GM12878 (cell line): ENCODE measurements around the gene PODXL2. TPM values are rescaled to one million over a fixed set of nuclear protein-coding genes. Genes with fewer than 3 reads are reported as not detected.

Experiments used
- ATAC-seq: fragments of 200-7000 bp; cut with Tn5 transposase; 3 replicates; pipeline ENCODE4 v1.9.1; 2020; ENCODE audit warnings: mild to moderate bottlenecking, moderate library complexity
- BruUV-seq: library from RNA; stranded (reverse); fragments of 400-500 nt; replicated peaks from 2 replicates; lab custom pipeline; 2021; lab: Mats Ljungman, UMichigan
- CTCF ChIA-PET: fragments of 300-600 bp; sonication (Branson Sonifier 250); formaldehyde crosslinking; extraction: SDS; loops from one replicate; lab custom pipeline; 2021; ENCODE audit warnings: inconsistent platforms; lab: Yijun Ruan, JAX
- POLR2A ChIA-PET: fragments of 350-600 bp; formaldehyde crosslinking; extraction: SDS; loops from one replicate; lab custom pipeline; 2021; ENCODE audit warnings: inconsistent platforms; lab: Charles Lee
- RAD21 ChIA-PET: fragments of 300-600 bp; sonication (Branson Sonifier 250); formaldehyde crosslinking; loops from one replicate; lab custom pipeline; 2023; ENCODE audit warnings: antibody characterized with exemption; ENCODE audit not compliant: unreplicated experiment; lab: Charles Lee
- SMC1A ChIA-PET: fragments of 300-600 bp; sonication (Branson Sonifier 250); formaldehyde crosslinking; loops from one replicate; lab custom pipeline; 2023; ENCODE audit not compliant: unreplicated experiment, uncharacterized antibody; lab: Charles Lee
- DNase-seq: peaks from one replicate; pipeline ENCODE4 v3.0.0-alpha.2; 2011; ENCODE audit warnings: low read depth, low spot score
- FAIRE-seq: peaks from 3 replicates; lab custom pipeline; 2011; peaks lifted over from hg19 to GRCh38; lab: Jason Lieb, UNC
- H2AFZ ChIP-seq: 2 replicates; pipeline ENCODE4 v1.6.0; 2011; ENCODE audit warnings: low read depth, low read length, control low read depth; ENCODE audit not compliant: control insufficient read depth
- H3K27ac ChIP-seq: 2 replicates; pipeline ENCODE4 v1.5.1; 2011; ENCODE audit warnings: control low read depth; ENCODE audit not compliant: control insufficient read depth, insufficient read depth
- H3K27me3 ChIP-seq, 2 experiments: replicated peaks in 1 of 2; 2 replicates each; pipeline versions ENCODE4 v1.6.0 to v1.6.1; 2011; ENCODE audit warnings: low read length in 1 of 2; ENCODE audit not compliant: control insufficient read depth in 2 of 2, insufficient read depth in 2 of 2
- H3K36me3 ChIP-seq, 2 experiments: 2 replicates each; pipeline ENCODE4 v1.5.1; 2011; ENCODE audit warnings: low read length in 1 of 2; ENCODE audit not compliant: control insufficient read depth in 2 of 2, insufficient read depth in 2 of 2
- H3K4me1 ChIP-seq: 2 replicates; pipeline ENCODE4 v1.6.1; 2011; ENCODE audit warnings: mild to moderate bottlenecking, low read length, moderate library complexity, mixed read lengths; ENCODE audit not compliant: control insufficient read depth, insufficient read depth
- H3K4me2 ChIP-seq: 2 replicates; pipeline ENCODE4 v1.6.0; 2011; ENCODE audit warnings: control low read depth; ENCODE audit not compliant: control insufficient read depth, insufficient read depth
- H3K4me3 ChIP-seq: fragments of 200-600 bp; sonication (generic); 2 replicates; pipeline ENCODE4 v1.5.1; 2016
- H3K79me2 ChIP-seq: 2 replicates; pipeline ENCODE4 v1.6.0; 2011; ENCODE audit warnings: low read length; ENCODE audit not compliant: control insufficient read depth, insufficient read depth
- H3K9ac ChIP-seq: 2 replicates; pipeline ENCODE4 v1.8.0; 2011; ENCODE audit warnings: low read length, control low read depth, mixed read lengths; ENCODE audit not compliant: control insufficient read depth, insufficient read depth
- H3K9me3 ChIP-seq: replicated peaks from 3 replicates; pipeline ENCODE4 v1.5.1; 2011; ENCODE audit warnings: mild to moderate bottlenecking, low read length; ENCODE audit not compliant: control insufficient read depth, insufficient read depth
- H4K20me1 ChIP-seq: 2 replicates; pipeline ENCODE4 v1.6.0; 2011; ENCODE audit not compliant: control insufficient read depth, insufficient read depth
- ASH2L ChIP-seq: fragments of 300-600, 200-600 bp; sonication (generic); IDR thresholded peaks from 2 replicates; pipeline ENCODE4 v1.6.1; 2017; ENCODE audit warnings: low read depth, mild to moderate bottlenecking, borderline replicate concordance
- BCLAF1 ChIP-seq: fragments of 450-650 bp; IDR thresholded peaks from 2 replicates; pipeline ENCODE4 v1.6.1; 2017; ENCODE audit warnings: antibody characterized with exemption, mild to moderate bottlenecking, moderate library complexity
- CREB1 ChIP-seq: IDR thresholded peaks from 2 replicates; pipeline ENCODE4 v1.6.1; 2012; ENCODE audit warnings: low read depth, mild to moderate bottlenecking, inconsistent platforms
- EGR1 ChIP-seq, 2 experiments: IDR thresholded peaks; 1 replicate in 1 of 2; 2 replicates in 1 of 2; pipeline ENCODE4 v1.6.1; 2011 to 2012; ENCODE audit warnings: low read depth in 2 of 2, low read length in 2 of 2, borderline replicate concordance in 1 of 2, mild to moderate bottlenecking in 1 of 2, moderate library complexity in 1 of 2
- GABPA ChIP-seq: IDR thresholded peaks from 2 replicates; pipeline ENCODE4 v1.6.1; 2014; ENCODE audit warnings: antibody characterized with exemption, low read depth, mild to moderate bottlenecking, inconsistent platforms
- NR2C2 ChIP-seq: IDR thresholded peaks from 2 replicates; pipeline ENCODE4 v1.6.1; 2011; ENCODE audit warnings: borderline replicate concordance, low read depth; ENCODE audit not compliant: control insufficient read depth, insufficient read length
- POLR2A ChIP-seq: IDR thresholded peaks from 2 replicates; pipeline ENCODE4 v1.6.1; 2011; ENCODE audit warnings: low read depth, mild to moderate bottlenecking, low read length
- USF2 ChIP-seq: IDR thresholded peaks from 2 replicates; pipeline ENCODE4 v1.6.1; 2011; ENCODE audit warnings: low read depth, low read length, improper control_type of control experiment, borderline replicate concordance
- WGBS: methylation state at CpG from one replicate; pipeline ENCODE4 v1.1.6; 2016; ENCODE audit warnings: low lambda C conversion rate; ENCODE audit not compliant: insufficient replicate concordance, insufficient coverage; ENCODE audit errors: missing lambda C conversion rate; 5-methylcytosine and 5-hydroxymethylcytosine counted together
- in situ Hi-C: fragments of 300-500 bp; cut with MboI; formaldehyde crosslinking; loops from 9 replicates; pipeline ENCODE4 v1.14.3; 2018; ENCODE audit warnings: mixed read lengths
- intact Hi-C: fragments of 100-400 bp; cut with micrococcal nuclease; formaldehyde crosslinking; loops from one replicate; pipeline ENCODE4 v1.14.2; 2022; ENCODE audit not compliant: unreplicated experiment
- polyA plus RNA-seq, 11 experiments: library from polyadenylated mRNA; depleted of rRNA in 4 of 11; unstranded in 6 of 11; stranded (reverse) in 5 of 11; fragments of >200 nt; fragmentation: Nextera tagmentation in 4 of 11; fragmentation: Illumina TruSeq in 1 of 11; extraction: Ambion mirVana in 4 of 11; extraction: Trizol in 1 of 11; gene quantifications; 1 replicate in 1 of 11; 2 replicates in 10 of 11; pipeline versions ENCODE4 v1.2.1 to v1.2.3, GENCODE V29; 2011 to 2016; ENCODE audit warnings: inconsistent platforms in 2 of 11, missing spikeins in 2 of 11, low read depth in 1 of 11
- total RNA-seq, 4 experiments: library from RNA; depleted of rRNA in 3 of 4; stranded (reverse); fragments of >200 nt in 3 of 4; fragmentation: Illumina TruSeq in 1 of 4; extraction: Trizol in 1 of 4; gene quantifications; 2 replicates each; pipeline versions ENCODE4 v1.2.1 to v1.2.3, GENCODE V29; 2013 to 2021
- TF ChIP-seq, protein P1 (sequence below): fragments of 450-650 bp; IDR thresholded peaks from 2 replicates; pipeline ENCODE4 v1.6.1; 2017; ENCODE audit warnings: borderline replicate concordance

The PODXL2 gene
- total and polyA plus RNA-seq, 10 of the 15 experiments (the other 5 are each of a cell fraction or from before 2014, with no cell fraction given): 0.03 to 24.4 (median 13.6) TPM; not detected in 2

DNA sequence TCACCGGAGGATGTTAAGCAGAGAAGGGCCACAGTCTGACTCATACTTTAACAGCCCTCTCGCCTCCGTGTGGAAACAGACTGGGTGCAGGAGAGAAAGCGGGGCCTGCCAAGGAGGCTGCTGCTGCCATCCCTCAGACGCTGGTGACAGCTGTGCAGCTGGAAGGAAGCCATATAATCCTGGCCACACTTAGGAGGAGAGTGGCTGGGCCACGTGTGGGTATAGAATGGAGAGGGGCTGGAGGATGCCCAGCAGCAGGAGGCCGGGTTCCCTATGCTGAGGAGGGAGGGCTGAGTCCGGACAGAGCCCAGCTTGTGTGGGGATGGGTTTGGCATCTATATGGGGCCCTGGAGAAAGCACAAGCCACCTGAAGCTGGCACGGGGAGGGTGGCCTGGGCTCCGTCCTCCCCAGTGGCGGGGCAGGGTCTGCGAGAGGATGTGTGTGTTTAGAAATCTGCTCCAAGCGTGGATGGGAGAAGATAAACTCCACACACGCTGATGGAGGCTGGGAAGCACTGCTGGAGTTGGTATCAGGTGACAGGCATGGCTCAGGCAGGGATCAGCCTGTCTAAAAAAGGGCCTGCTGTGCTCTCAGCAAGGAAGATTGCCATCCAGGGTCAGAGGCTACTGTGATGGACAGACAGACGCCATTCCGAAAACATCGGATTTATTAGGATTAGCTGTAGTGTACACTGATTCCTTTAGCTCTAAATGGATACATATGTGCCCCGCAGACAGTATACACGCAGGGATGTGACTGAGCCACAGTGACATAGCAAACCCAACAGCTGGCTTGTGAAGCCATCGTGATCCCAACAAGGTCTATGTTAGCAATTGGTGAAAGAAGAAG is 59.7 kb downstream of the PODXL2 start:
- DNase-seq: no peak
- Histone ChIP-seq H3K4me1 (peaks cover 7% of the 10 kb centered on the region), H4K20me1 (no peaks in the 10 kb centered on the region), H3K4me2 (no peak overlapping the region), H3K36me3 (peaks cover 14 to 23% of the 10 kb centered on the region in 2 experiments), H3K79me2 (no peaks in the 10 kb centered on the region), H3K27ac (no peak overlapping the region), H3K27me3 (no peaks in the 10 kb centered on the region), H3K9ac (no peak overlapping the region), H3K4me3 (no peak overlapping the region), H2AFZ (no peak overlapping the region), H3K9me3 (no peaks in the 10 kb centered on the region)
- ChIA-PET POLR2A (no interaction called here), SMC1A (no interaction called here), RAD21 (no interaction called here), CTCF (interaction anchor here (1.0 kb wide), 1 partner anchor 114 kb away, joined by 3 read pairs; no protein-coding TSS in a partner anchor)
- TF ChIP-seq POLR2A (0 out of 2 replicates have a peak, but pooled peaks have one; percentile 51), EGR1 (IDR thresholded peaks at IDR 0.05; ENCODE audit: borderline replicate concordance in 1 of 2, low read depth in 2 of 2, low read length in 2 of 2) (no peak), NR2C2 (no peak), GABPA (no peak), ASH2L (no peak), BCLAF1 (no peak), CREB1 (0 out of 2 replicates have a peak, but pooled peaks have one; percentile 6), USF2 (no peak)
- TF ChIP-seq, protein P1, sequence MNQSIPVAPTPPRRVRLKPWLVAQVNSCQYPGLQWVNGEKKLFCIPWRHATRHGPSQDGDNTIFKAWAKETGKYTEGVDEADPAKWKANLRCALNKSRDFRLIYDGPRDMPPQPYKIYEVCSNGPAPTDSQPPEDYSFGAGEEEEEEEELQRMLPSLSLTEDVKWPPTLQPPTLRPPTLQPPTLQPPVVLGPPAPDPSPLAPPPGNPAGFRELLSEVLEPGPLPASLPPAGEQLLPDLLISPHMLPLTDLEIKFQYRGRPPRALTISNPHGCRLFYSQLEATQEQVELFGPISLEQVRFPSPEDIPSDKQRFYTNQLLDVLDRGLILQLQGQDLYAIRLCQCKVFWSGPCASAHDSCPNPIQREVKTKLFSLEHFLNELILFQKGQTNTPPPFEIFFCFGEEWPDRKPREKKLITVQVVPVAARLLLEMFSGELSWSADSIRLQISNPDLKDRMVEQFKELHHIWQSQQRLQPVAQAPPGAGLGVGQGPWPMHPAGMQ: no peak
- BruUV-seq: no TSS peak
- no peak for ATAC-seq
- in situ Hi-C loops: no loop called here
- intact Hi-C loops: no loop called here
- no peak for FAIRE-seq
- WGBS: 92% methylated on average over 20 of the region's 20 CpGs
